ENCODE data around the gene LHX5.

LHX5 gene

GRCh38 chr12:113477842-113478215, 6.2 kb upstream of the LHX5 start:
- no peaks in the 10 kb centered on the region for H3K36me3 ChIP-seq (ENCODE audit: control insufficient read depth, insufficient read depth, low read length)
- 0 to 9% methylated on average over 3 of the region's 3 CpGs for WGBS, 2 experiments (ENCODE audit: insufficient coverage in 2 of 2)
- no peaks in the 10 kb centered on the region for H3K9me3 ChIP-seq (ENCODE audit: control insufficient read depth, low read length)
- H3K27ac ChIP-seq (ENCODE audit: low read depth, low read length, severe bottlenecking), result no peak overlapping the region
- no peak overlapping the region for H3K4me3 ChIP-seq (ENCODE audit: extremely low read depth, insufficient read depth, low read length, poor library complexity, severe bottlenecking)
- H3K4me1 ChIP-seq (ENCODE audit: control insufficient read depth, insufficient read depth, low read length, poor library complexity, severe bottlenecking), result peaks cover 8% of the 10 kb centered on the region

- H3K9me3 ChIP-seq (ENCODE audit: control insufficient read depth, low read length), result no peaks in the 10 kb centered on the region
- no peak overlapping the region for H3K4me3 ChIP-seq (ENCODE audit: extremely low read depth, insufficient read depth, low read length, poor library complexity, severe bottlenecking)
- H3K27ac ChIP-seq (ENCODE audit: low read depth, low read length, severe bottlenecking), result no peak overlapping the region
- H3K4me1 ChIP-seq (ENCODE audit: control insufficient read depth, insufficient read depth, low read length, poor library complexity, severe bottlenecking), result peaks cover 8% of the 10 kb centered on the region
- no peaks in the 10 kb centered on the region for H3K36me3 ChIP-seq (ENCODE audit: control insufficient read depth, insufficient read depth, low read length)
- 0% methylated on average over 3 to 4 of the region's 7 CpGs for WGBS, 2 experiments (ENCODE audit: insufficient coverage in 2 of 2)
Observed at GRCh38 chr12:113477171-113477841, 5.6 kb upstream of the LHX5 start.

- no peak overlapping the region for H3K4me3 ChIP-seq (ENCODE audit: extremely low read depth, insufficient read depth, low read length, poor library complexity, severe bottlenecking)
- no peaks in the 10 kb centered on the region for H3K9me3 ChIP-seq (ENCODE audit: control insufficient read depth, low read length)
- H3K36me3 ChIP-seq (ENCODE audit: control insufficient read depth, insufficient read depth, low read length), result no peaks in the 10 kb centered on the region
- H3K4me1 ChIP-seq (ENCODE audit: control insufficient read depth, insufficient read depth, low read length, poor library complexity, severe bottlenecking), result peaks cover 8% of the 10 kb centered on the region
- no peak overlapping the region for H3K27ac ChIP-seq (ENCODE audit: low read depth, low read length, severe bottlenecking)
- 1% methylated on average over 33 to 40 of the region's 58 CpGs for WGBS, 2 experiments (ENCODE audit: insufficient coverage in 2 of 2)
Observed at GRCh38 chr12:113476176-113476986, 4.7 kb upstream of the LHX5 start.

GRCh38 chr12:113475451-113476175, 3.9 kb upstream of the LHX5 start:
- H3K27ac ChIP-seq (ENCODE audit: low read depth, low read length, severe bottlenecking), result no peak overlapping the region
- no peak overlapping the region for H3K4me3 ChIP-seq (ENCODE audit: extremely low read depth, insufficient read depth, low read length, poor library complexity, severe bottlenecking)

GRCh38 chr12:113474635-113475436, 3.2 kb upstream of the LHX5 start:
- Histone ChIP-seq H3K9me3 (ENCODE audit: control insufficient read depth, low read length) (no peaks in the 10 kb centered on the region), H3K36me3 (ENCODE audit: control insufficient read depth, insufficient read depth, low read length) (no peaks in the 10 kb centered on the region), H3K4me1 (ENCODE audit: control insufficient read depth, insufficient read depth, low read length, poor library complexity, severe bottlenecking) (peaks cover 10% of the 10 kb centered on the region), H3K4me3 (ENCODE audit: extremely low read depth, insufficient read depth, low read length, poor library complexity, severe bottlenecking) (no peak overlapping the region), H3K27ac (ENCODE audit: low read depth, low read length, severe bottlenecking) (no peak overlapping the region)
- WGBS, 2 experiments (ENCODE audit: insufficient coverage in 2 of 2), result 0 to 3% methylated on average over 3 to 8 of the region's 19 CpGs

More at GRCh38 chr12:113475451-113476175, 3.9 kb upstream of the LHX5 start:
- 0 to 2% methylated on average over 29 to 30 of the region's 50 CpGs for WGBS, 2 experiments (ENCODE audit: insufficient coverage in 2 of 2)
- peaks cover 12% of the 10 kb centered on the region for H3K4me1 ChIP-seq (ENCODE audit: control insufficient read depth, insufficient read depth, low read length, poor library complexity, severe bottlenecking)
- H3K9me3 ChIP-seq (ENCODE audit: control insufficient read depth, low read length), result no peaks in the 10 kb centered on the region
- no peaks in the 10 kb centered on the region for H3K36me3 ChIP-seq (ENCODE audit: control insufficient read depth, insufficient read depth, low read length)

GRCh38 chr12:113473942-113474341, 2.3 kb upstream of the LHX5 start:
- WGBS, 2 experiments (ENCODE audit: insufficient coverage in 2 of 2), result 4% methylated on average over 9 of the region's 9 CpGs
- Histone ChIP-seq H3K4me1 (ENCODE audit: control insufficient read depth, insufficient read depth, low read length, poor library complexity, severe bottlenecking) (peaks cover 7% of the 10 kb centered on the region), H3K4me3 (ENCODE audit: extremely low read depth, insufficient read depth, low read length, poor library complexity, severe bottlenecking) (no peak overlapping the region)

GRCh38 chr12:113473400-113473799, 1.7 kb upstream of the LHX5 start:
- Histone ChIP-seq H3K9me3 (ENCODE audit: control insufficient read depth, low read length) (no peaks in the 10 kb centered on the region), H3K4me1 (ENCODE audit: control insufficient read depth, insufficient read depth, low read length, poor library complexity, severe bottlenecking) (peaks cover 7% of the 10 kb centered on the region), H3K4me3 (ENCODE audit: extremely low read depth, insufficient read depth, low read length, poor library complexity, severe bottlenecking) (no peak overlapping the region), H3K36me3 (ENCODE audit: control insufficient read depth, insufficient read depth, low read length) (no peaks in the 10 kb centered on the region), H3K27ac (ENCODE audit: low read depth, low read length, severe bottlenecking) (no peak overlapping the region)
- 15 to 16% methylated on average over 4 to 6 of the region's 6 CpGs for WGBS, 2 experiments (ENCODE audit: insufficient coverage in 2 of 2)

More at GRCh38 chr12:113473942-113474341, 2.3 kb upstream of the LHX5 start:
- no peak overlapping the region for H3K27ac ChIP-seq (ENCODE audit: low read depth, low read length, severe bottlenecking)
- no peaks in the 10 kb centered on the region for H3K9me3 ChIP-seq (ENCODE audit: control insufficient read depth, low read length)
- H3K36me3 ChIP-seq (ENCODE audit: control insufficient read depth, insufficient read depth, low read length), result no peaks in the 10 kb centered on the region

- Histone ChIP-seq H3K9me3 (ENCODE audit: control insufficient read depth, low read length) (no peaks in the 10 kb centered on the region), H3K27ac (ENCODE audit: low read depth, low read length, severe bottlenecking) (no peak overlapping the region), H3K36me3 (ENCODE audit: control insufficient read depth, insufficient read depth, low read length) (no peaks in the 10 kb centered on the region), H3K4me1 (ENCODE audit: control insufficient read depth, insufficient read depth, low read length, poor library complexity, severe bottlenecking) (peaks cover 14% of the 10 kb centered on the region), H3K4me3 (ENCODE audit: extremely low read depth, insufficient read depth, low read length, poor library complexity, severe bottlenecking) (no peak overlapping the region)
- WGBS, 2 experiments (ENCODE audit: insufficient coverage in 2 of 2), result 0 to 2% methylated on average over 27 to 36 of the region's 51 CpGs
Observed at GRCh38 chr12:113472191-113473121, 785 bp upstream of the LHX5 start.

- Histone ChIP-seq H3K36me3 (ENCODE audit: control insufficient read depth, insufficient read depth, low read length) (no peaks in the 10 kb centered on the region), H3K4me3 (ENCODE audit: extremely low read depth, insufficient read depth, low read length, poor library complexity, severe bottlenecking) (no peak overlapping the region)
- WGBS, 2 experiments (ENCODE audit: insufficient coverage in 2 of 2), result 1 to 2% methylated on average over 30 to 46 of the region's 53 CpGs
Observed at GRCh38 chr12:113470871-113471618, 626 bp downstream of the LHX5 start.

More at GRCh38 chr12:113470871-113471618, 626 bp downstream of the LHX5 start:
- peaks cover 12% of the 10 kb centered on the region for H3K4me1 ChIP-seq (ENCODE audit: control insufficient read depth, insufficient read depth, low read length, poor library complexity, severe bottlenecking)
- no peaks in the 10 kb centered on the region for H3K9me3 ChIP-seq (ENCODE audit: control insufficient read depth, low read length)
- no peak overlapping the region for H3K27ac ChIP-seq (ENCODE audit: low read depth, low read length, severe bottlenecking)

Data from mesodermal cell (in vitro differentiated cells).